ENCODE data around the gene ISX. TPM values are rescaled to one million over a fixed set of nuclear protein-coding genes. Genes with fewer than 3 reads are reported as not detected.

The ISX gene
- total RNA-seq, 1 donor from 2014 or later, result not detected

DNA sequence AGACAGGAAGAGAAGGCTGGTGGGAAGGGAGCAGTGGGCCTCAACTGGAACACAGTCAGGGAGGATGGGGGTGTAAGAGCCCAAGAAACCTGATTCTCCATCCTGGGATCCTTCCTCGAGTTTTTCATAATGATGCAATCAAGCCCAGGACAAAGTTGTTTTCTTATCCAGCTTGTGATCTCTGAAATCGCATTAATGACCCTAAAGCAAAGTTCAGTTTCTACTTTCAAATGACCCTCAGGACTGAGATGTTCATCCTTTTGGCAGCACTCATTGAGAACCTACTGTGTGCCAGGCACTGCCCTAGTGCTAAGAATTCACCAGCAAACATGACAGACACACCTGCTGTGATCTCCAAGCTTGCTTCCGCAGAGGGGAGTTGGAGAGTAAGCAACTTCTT is 45.3 kb downstream of the ISX start:
- Mint-ChIP-seq H3K4me1 (no peaks in the 10 kb centered on the region), H3K9me3 (peaks cover 6% of the 10 kb centered on the region), H3K36me3 (ENCODE audit: low read depth) (no peaks in the 10 kb centered on the region), H3K27ac (no peak overlapping the region), H3K4me3 (no peak overlapping the region), H3K27me3 (peaks cover 27% of the 10 kb centered on the region)
- DNase-seq (no peak), ATAC-seq (ENCODE audit: low read depth) (no peak)
- POLR2A ChIA-PET, result no interaction called here
- intact Hi-C loops (cut with micrococcal nuclease), result no loop called here
- TF ChIP-seq, protein P1, sequence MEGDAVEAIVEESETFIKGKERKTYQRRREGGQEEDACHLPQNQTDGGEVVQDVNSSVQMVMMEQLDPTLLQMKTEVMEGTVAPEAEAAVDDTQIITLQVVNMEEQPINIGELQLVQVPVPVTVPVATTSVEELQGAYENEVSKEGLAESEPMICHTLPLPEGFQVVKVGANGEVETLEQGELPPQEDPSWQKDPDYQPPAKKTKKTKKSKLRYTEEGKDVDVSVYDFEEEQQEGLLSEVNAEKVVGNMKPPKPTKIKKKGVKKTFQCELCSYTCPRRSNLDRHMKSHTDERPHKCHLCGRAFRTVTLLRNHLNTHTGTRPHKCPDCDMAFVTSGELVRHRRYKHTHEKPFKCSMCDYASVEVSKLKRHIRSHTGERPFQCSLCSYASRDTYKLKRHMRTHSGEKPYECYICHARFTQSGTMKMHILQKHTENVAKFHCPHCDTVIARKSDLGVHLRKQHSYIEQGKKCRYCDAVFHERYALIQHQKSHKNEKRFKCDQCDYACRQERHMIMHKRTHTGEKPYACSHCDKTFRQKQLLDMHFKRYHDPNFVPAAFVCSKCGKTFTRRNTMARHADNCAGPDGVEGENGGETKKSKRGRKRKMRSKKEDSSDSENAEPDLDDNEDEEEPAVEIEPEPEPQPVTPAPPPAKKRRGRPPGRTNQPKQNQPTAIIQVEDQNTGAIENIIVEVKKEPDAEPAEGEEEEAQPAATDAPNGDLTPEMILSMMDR (IDR thresholded peaks at IDR 0.05), result no peak
- CTCF ChIA-PET, result no interaction called here

DNA sequence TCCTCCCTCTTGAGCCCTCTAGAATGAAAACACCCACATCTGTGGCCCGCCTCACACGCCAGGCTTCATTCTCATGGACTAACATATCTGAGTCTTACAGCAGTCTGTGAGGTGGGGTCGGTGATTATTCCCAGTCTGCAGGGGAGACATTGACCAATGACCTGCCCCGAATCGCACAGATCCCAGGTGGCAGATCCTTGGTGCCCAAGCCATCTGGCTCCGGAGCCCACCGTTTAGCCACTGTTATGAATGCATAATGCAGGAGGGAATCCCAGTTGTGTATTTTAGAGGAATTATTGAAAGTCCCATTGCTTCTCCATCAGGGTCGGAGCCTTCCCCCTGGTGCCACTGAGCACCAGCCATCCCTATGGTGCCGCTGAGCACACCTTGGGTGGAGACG is 47.4 kb downstream of the ISX start:
- no peaks in the 10 kb centered on the region for H3K9me3 Mint-ChIP-seq
- no peaks in the 10 kb centered on the region for H3K36me3 Mint-ChIP-seq (ENCODE audit: low read depth)
- intact Hi-C loops (cut with micrococcal nuclease), result no loop called here
- ATAC-seq (ENCODE audit: low read depth) (no peak), DNase-seq (no peak)
- POLR2A ChIA-PET, result no interaction called here
- no peaks in the 10 kb centered on the region for H3K4me1 Mint-ChIP-seq
- CTCF ChIA-PET, result no interaction called here
- no peak overlapping the region for H3K4me3 Mint-ChIP-seq
- H3K27me3 Mint-ChIP-seq, result peaks cover 21% of the 10 kb centered on the region
- TF ChIP-seq, protein P1 (IDR thresholded peaks at IDR 0.05), result no peak
- H3K27ac Mint-ChIP-seq, result no peak overlapping the region

DNA sequence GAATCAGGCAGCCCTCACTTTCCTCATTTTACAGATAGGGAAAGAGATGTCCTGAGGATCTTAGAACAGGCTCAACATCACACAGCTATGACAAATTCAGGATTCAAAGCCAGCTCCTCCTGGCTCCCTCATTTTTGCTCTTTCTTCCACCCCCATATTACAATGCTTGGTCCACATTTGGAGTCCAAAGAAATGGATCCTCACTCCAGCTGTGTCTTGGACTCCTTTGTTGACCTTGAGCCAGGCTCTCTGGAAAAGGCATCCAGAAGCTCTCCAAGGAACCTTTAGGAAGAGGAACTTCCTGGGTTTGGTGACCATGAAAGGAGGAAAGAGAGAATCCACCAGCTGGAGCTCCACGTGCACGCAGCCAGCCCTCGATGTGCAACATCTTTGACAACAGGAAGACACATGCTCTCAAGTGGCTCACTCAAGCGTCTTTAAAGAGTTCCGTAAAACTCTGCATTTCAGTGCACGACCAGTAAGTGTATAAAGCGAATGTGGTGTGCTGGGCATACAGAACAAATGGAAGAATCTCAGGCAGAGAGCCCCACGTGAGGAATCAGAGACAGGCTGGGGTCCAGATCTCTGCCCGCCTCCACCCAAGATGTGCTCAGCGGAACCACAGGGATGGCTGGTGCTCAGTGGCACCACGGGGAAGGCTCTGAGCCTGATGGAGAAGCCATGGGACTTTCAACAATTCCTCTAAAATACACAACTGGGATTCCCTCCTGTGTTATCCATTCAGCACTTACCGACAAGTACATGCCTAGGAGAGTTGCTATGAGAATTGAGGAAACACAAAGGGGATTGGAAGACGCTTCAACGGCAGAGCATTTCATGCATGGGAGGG is 48.4 kb downstream of the ISX start:
- H3K4me3 Mint-ChIP-seq, result no peak overlapping the region
- ChIA-PET POLR2A (no interaction called here), CTCF (no interaction called here)

DNA sequence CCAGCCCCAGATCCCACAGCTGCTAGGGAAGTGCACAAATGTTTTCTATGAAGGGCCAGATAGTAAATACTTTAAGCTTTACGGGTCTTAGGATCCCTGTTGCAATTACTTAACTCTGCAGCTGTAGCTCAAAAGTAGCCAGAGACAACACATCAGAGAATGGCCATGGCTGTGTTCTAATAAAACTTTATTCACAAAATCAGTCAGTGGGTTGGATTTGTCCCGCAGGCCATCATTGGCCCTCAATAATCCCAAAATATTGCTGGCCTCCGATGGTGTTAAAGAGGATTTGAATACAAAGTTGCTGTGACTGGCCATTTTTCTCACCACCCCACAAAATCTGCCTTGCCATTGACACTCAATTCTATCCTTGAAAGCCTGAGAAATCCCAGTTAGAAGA is 49.6 kb downstream of the ISX start:
- POLR2A ChIA-PET, result no interaction called here
- Mint-ChIP-seq H3K27ac (no peak overlapping the region), H3K36me3 (ENCODE audit: low read depth) (no peaks in the 10 kb centered on the region), H3K27me3 (peaks cover 8% of the 10 kb centered on the region), H3K4me3 (no peak overlapping the region), H3K9me3 (no peaks in the 10 kb centered on the region), H3K4me1 (no peaks in the 10 kb centered on the region)
- intact Hi-C loops (cut with micrococcal nuclease), result no loop called here
- CTCF ChIA-PET, result no interaction called here
- ATAC-seq (ENCODE audit: low read depth) (no peak), DNase-seq (no peak)
- TF ChIP-seq, protein P1 (IDR thresholded peaks at IDR 0.05), result no peak

More for the DNA sequence above, 48.4 kb downstream of the ISX start:
- Mint-ChIP-seq H3K36me3 (ENCODE audit: low read depth) (no peaks in the 10 kb centered on the region), H3K27ac (no peak overlapping the region), H3K4me1 (no peaks in the 10 kb centered on the region), H3K27me3 (peaks cover 14% of the 10 kb centered on the region), H3K9me3 (no peaks in the 10 kb centered on the region)
- TF ChIP-seq, protein P1 (IDR thresholded peaks at IDR 0.05), result no peak
- ATAC-seq (ENCODE audit: low read depth) (no peak), DNase-seq (no peak)
- intact Hi-C loops (cut with micrococcal nuclease), result no loop called here

DNA sequence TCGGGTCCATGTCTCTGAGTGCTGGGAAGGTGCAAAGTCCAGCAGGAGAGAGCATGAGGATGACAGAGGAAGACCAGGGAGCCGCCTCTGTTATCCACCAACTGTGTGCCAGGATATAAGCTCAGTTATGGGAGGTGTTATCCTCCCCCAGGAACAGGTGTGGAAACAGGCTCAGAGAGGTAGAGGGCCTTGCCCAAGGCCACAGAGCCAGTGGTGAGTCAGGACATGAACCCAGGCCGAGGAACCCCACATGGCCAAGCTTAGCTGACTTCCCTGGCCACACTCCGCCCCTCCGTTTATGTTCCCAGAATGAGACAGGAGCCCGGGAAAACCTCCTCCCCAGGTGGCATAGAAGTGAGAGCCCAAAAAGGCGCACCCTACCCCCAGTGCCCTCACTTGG is 50.3 kb downstream of the ISX start:
- TF ChIP-seq, protein P1 (IDR thresholded peaks at IDR 0.05), result no peak
- ChIA-PET CTCF (no interaction called here), POLR2A (no interaction called here)
- no peak for ATAC-seq (ENCODE audit: low read depth)
- no peak for DNase-seq
- H3K9me3 Mint-ChIP-seq, result no peaks in the 10 kb centered on the region
- no peak overlapping the region for H3K4me3 Mint-ChIP-seq
- no peaks in the 10 kb centered on the region for H3K4me1 Mint-ChIP-seq
- no peaks in the 10 kb centered on the region for H3K36me3 Mint-ChIP-seq (ENCODE audit: low read depth)
- H3K27ac Mint-ChIP-seq, result no peak overlapping the region
- H3K27me3 Mint-ChIP-seq, result peaks cover 7% of the 10 kb centered on the region
- intact Hi-C loops (cut with micrococcal nuclease), result no loop called here

All from activated B cell treated with CpG ODN at 0.5 μM for 24 hours (primary cell).